ENCODE data around the gene BECN2.

BECN2 gene

GRCh38 chr1:241957692-241958494 is at the start of gene BECN2:
TSS of gene BECN2 (plus strand) at chr1:241957767. CDS start at chr1:241957767, 0 bp downstream.
- DNase-seq = no peak

- no peak for DNase-seq
These were observed 41.4 kb upstream of the BECN2 start for GRCh38 chr1:241916196-241916595.

GRCh38 chr1:241917487-241917886 is 40.1 kb upstream of the BECN2 start:
- no peak for DNase-seq

- DNase-seq = no peak
These were observed 38.7 kb upstream of the BECN2 start for GRCh38 chr1:241918879-241919278.

- no peak for DNase-seq
These were observed 33.3 kb upstream of the BECN2 start for GRCh38 chr1:241924080-241924808.

- no peak for DNase-seq
These were observed 31.4 kb upstream of the BECN2 start for GRCh38 chr1:241926141-241926540.

- DNase-seq = no peak
These were observed 30.2 kb upstream of the BECN2 start for GRCh38 chr1:241927321-241927720.

GRCh38 chr1:241932845-241933244 is 24.7 kb upstream of the BECN2 start:
- no peak for DNase-seq

- DNase-seq = peak in 1 of 2 experiments; percentile 17
These were observed 23.2 kb upstream of the BECN2 start for GRCh38 chr1:241934201-241934848.

- no peak for DNase-seq
These were observed 22.7 kb upstream of the BECN2 start for GRCh38 chr1:241934866-241935265.

- no peak for DNase-seq
These were observed 17.8 kb upstream of the BECN2 start for GRCh38 chr1:241939798-241940197.

- DNase-seq = no peak
These were observed 14.8 kb upstream of the BECN2 start for GRCh38 chr1:241942738-241943137.

- no peak for DNase-seq
These were observed 13.3 kb upstream of the BECN2 start for GRCh38 chr1:241944300-241944699.

GRCh38 chr1:241947354-241947753 is 10.2 kb upstream of the BECN2 start:
- no peak for DNase-seq

GRCh38 chr1:241950390-241950789 is 7.2 kb upstream of the BECN2 start:
- no peak for DNase-seq

- DNase-seq = no peak
These were observed 4.6 kb downstream of the BECN2 start for GRCh38 chr1:241962153-241962552.

- no peak for DNase-seq
These were observed 6.2 kb downstream of the BECN2 start for GRCh38 chr1:241963722-241964121.

GRCh38 chr1:241964550-241965282 is 7.1 kb downstream of the BECN2 start:
- DNase-seq = no peak

GRCh38 chr1:241968611-241969010 is 11.0 kb downstream of the BECN2 start:
- no peak for DNase-seq

- DNase-seq = peak in 1 of 2 experiments; percentile 38
These were observed 15.3 kb downstream of the BECN2 start for GRCh38 chr1:241972703-241973369.

GRCh38 chr1:241976229-241976628 is 18.7 kb downstream of the BECN2 start:
- no peak for DNase-seq

- DNase-seq = no peak
These were observed 21.5 kb downstream of the BECN2 start for GRCh38 chr1:241979071-241979470.
